ENCODE results near the gene TCF3.

GRCh38 chr19:1648920-1649541 is 3.4 kb downstream of the TCF3 start:
- TF ChIP-seq ATF3 (IDR thresholded peaks at IDR 0.05) (no peak), CTCF (IDR thresholded peaks at IDR 0.05; ENCODE audit: low read depth, low read length, missing input control) (no peak), GABPA (IDR thresholded peaks at IDR 0.05 in 1 of 2, conservative IDR thresholded peaks at IDR 0.05 in 1 of 2) (no peak), JUND (IDR thresholded peaks at IDR 0.05) (no peak), SP1 (IDR thresholded peaks at IDR 0.05) (no peak), EGR1 (IDR thresholded peaks at IDR 0.05; ENCODE audit: low read depth in 2 of 2) (no peak), ZBTB33 (IDR thresholded peaks at IDR 0.05) (no peak), FOXA1 (IDR thresholded peaks at IDR 0.05) (no peak), MAX (IDR thresholded peaks at IDR 0.05) (no peak), YY1 (IDR thresholded peaks at IDR 0.05) (no peak), HNF4G (IDR thresholded peaks at IDR 0.05) (no peak), RXRA (IDR thresholded peaks at IDR 0.05) (no peak)
- TF ChIP-seq, protein P1, sequence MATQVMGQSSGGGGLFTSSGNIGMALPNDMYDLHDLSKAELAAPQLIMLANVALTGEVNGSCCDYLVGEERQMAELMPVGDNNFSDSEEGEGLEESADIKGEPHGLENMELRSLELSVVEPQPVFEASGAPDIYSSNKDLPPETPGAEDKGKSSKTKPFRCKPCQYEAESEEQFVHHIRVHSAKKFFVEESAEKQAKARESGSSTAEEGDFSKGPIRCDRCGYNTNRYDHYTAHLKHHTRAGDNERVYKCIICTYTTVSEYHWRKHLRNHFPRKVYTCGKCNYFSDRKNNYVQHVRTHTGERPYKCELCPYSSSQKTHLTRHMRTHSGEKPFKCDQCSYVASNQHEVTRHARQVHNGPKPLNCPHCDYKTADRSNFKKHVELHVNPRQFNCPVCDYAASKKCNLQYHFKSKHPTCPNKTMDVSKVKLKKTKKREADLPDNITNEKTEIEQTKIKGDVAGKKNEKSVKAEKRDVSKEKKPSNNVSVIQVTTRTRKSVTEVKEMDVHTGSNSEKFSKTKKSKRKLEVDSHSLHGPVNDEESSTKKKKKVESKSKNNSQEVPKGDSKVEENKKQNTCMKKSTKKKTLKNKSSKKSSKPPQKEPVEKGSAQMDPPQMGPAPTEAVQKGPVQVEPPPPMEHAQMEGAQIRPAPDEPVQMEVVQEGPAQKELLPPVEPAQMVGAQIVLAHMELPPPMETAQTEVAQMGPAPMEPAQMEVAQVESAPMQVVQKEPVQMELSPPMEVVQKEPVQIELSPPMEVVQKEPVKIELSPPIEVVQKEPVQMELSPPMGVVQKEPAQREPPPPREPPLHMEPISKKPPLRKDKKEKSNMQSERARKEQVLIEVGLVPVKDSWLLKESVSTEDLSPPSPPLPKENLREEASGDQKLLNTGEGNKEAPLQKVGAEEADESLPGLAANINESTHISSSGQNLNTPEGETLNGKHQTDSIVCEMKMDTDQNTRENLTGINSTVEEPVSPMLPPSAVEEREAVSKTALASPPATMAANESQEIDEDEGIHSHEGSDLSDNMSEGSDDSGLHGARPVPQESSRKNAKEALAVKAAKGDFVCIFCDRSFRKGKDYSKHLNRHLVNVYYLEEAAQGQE (IDR thresholded peaks at IDR 0.05), result no peak
